DND-41 (cell line): Measurements from ENCODE around the gene MTM1.

Source experiments
- ATAC-seq: fragments of 200-7000 bp; cut with Tn5 transposase; 3 replicates; pipeline ENCODE4 v1.9.1; 2021; ENCODE audit warnings: low read depth; ENCODE audit not compliant: insufficient read depth
- DNase-seq: peaks from one replicate; pipeline ENCODE4 v3.0.0-alpha.2; 2020
- H2AFZ ChIP-seq: 2 replicates; pipeline ENCODE4 v1.6.0; 2012; ENCODE audit warnings: low read depth, low read length
- H3K27ac ChIP-seq: 2 replicates; pipeline ENCODE4 v1.5.1; 2012; ENCODE audit warnings: low read length, inconsistent platforms
- H3K27me3 ChIP-seq: fragments of 200-600 bp; sonication (generic); 2 replicates; pipeline ENCODE4 v1.6.0; 2012; ENCODE audit warnings: low read length, mild to moderate bottlenecking, inconsistent platforms; ENCODE audit not compliant: insufficient read depth, poor library complexity
- H3K36me3 ChIP-seq: 2 replicates; pipeline ENCODE4 v1.5.1; 2012; ENCODE audit warnings: low read length, inconsistent platforms; ENCODE audit not compliant: insufficient read depth
- H3K4me1 ChIP-seq: 2 replicates; pipeline ENCODE4 v1.5.1; 2012; ENCODE audit warnings: mild to moderate bottlenecking, low read length; ENCODE audit not compliant: insufficient read depth
- H3K4me2 ChIP-seq: 2 replicates; pipeline ENCODE4 v1.6.0; 2012; ENCODE audit warnings: mild to moderate bottlenecking, moderate library complexity, low read length, inconsistent platforms; ENCODE audit not compliant: insufficient read depth
- H3K4me3 ChIP-seq, 2 experiments: fragments of 200-600 bp in 1 of 2; shearing (Covaris generic) in 1 of 2; 2 replicates each; pipeline ENCODE4 v1.5.1; 2012 to 2016; ENCODE audit warnings: inconsistent platforms in 2 of 2, low read length in 2 of 2, mild to moderate bottlenecking in 2 of 2, low read depth in 1 of 2, moderate library complexity in 1 of 2
- H3K79me2 ChIP-seq: 2 replicates; pipeline ENCODE4 v1.6.0; 2012; ENCODE audit warnings: low read length, inconsistent platforms; ENCODE audit not compliant: insufficient read depth
- H3K9ac ChIP-seq: 2 replicates; pipeline ENCODE4 v1.6.0; 2012; ENCODE audit warnings: low read depth, mild to moderate bottlenecking, inconsistent platforms, low read length, moderate library complexity
- H3K9me3 ChIP-seq: 2 replicates; pipeline ENCODE4 v1.5.1; 2012; ENCODE audit warnings: low read length, moderate library complexity, mild to moderate bottlenecking, inconsistent platforms; ENCODE audit not compliant: insufficient read depth, severe bottlenecking
- H4K20me1 ChIP-seq: 2 replicates; pipeline ENCODE4 v1.6.0; 2012; ENCODE audit warnings: low read length; ENCODE audit not compliant: insufficient read depth
- EZH2 ChIP-seq: IDR thresholded peaks from 3 replicates; pipeline ENCODE4 v1.6.1; 2012; ENCODE audit warnings: borderline replicate concordance, low read depth, mild to moderate bottlenecking, moderate library complexity, low read length, inconsistent platforms; ENCODE audit not compliant: severe bottlenecking
- TF ChIP-seq, protein P1 (sequence below): IDR thresholded peaks from 2 replicates; pipeline ENCODE4 v1.5.1; 2012; ENCODE audit warnings: borderline replicate concordance, low read length, moderate library complexity, mild to moderate bottlenecking; ENCODE audit not compliant: poor library complexity, severe bottlenecking; ENCODE audit errors: extremely low read depth

Gene MTM1

DNA sequence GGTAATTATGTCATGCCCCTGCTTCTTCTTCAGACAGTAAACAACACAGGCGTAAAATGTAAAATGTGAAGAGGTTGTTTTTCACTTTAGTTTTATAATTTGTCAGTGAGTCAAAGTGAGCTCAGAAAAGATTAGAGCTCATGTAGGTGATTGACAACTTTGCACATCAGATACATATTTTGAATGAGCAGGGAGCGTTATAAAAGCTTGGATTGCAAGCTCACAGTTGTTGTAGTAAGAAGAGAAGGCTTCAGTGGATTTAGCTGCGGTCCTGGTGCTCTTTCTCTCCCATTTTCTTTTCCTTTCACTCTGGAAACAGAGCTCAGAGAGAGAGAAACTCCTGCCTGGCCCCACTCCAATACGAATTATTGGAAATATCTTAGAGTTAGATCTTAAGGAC lies 151.2 kb downstream of the MTM1 start:
- no peak for DNase-seq
- H3K27ac ChIP-seq: no peak overlapping the region
- no peak for TF ChIP-seq EZH2
- TF ChIP-seq, protein P1, sequence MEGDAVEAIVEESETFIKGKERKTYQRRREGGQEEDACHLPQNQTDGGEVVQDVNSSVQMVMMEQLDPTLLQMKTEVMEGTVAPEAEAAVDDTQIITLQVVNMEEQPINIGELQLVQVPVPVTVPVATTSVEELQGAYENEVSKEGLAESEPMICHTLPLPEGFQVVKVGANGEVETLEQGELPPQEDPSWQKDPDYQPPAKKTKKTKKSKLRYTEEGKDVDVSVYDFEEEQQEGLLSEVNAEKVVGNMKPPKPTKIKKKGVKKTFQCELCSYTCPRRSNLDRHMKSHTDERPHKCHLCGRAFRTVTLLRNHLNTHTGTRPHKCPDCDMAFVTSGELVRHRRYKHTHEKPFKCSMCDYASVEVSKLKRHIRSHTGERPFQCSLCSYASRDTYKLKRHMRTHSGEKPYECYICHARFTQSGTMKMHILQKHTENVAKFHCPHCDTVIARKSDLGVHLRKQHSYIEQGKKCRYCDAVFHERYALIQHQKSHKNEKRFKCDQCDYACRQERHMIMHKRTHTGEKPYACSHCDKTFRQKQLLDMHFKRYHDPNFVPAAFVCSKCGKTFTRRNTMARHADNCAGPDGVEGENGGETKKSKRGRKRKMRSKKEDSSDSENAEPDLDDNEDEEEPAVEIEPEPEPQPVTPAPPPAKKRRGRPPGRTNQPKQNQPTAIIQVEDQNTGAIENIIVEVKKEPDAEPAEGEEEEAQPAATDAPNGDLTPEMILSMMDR: no peak
- H3K9ac ChIP-seq: no peak overlapping the region
- ATAC-seq: no peak
- no peak overlapping the region for H3K4me2 ChIP-seq
- no peak overlapping the region for H3K4me3 ChIP-seq
- peaks cover 42% of the 10 kb centered on the region for H3K79me2 ChIP-seq
- H4K20me1 ChIP-seq: no peaks in the 10 kb centered on the region; the same call in 1 of the 2 replicates
- no peak overlapping the region for H2AFZ ChIP-seq
- H3K27me3 ChIP-seq: no peaks in the 10 kb centered on the region
- peaks cover 13% of the 10 kb centered on the region for H3K36me3 ChIP-seq
- no peaks in the 10 kb centered on the region for H3K4me1 ChIP-seq
- H3K9me3 ChIP-seq: peaks cover 3% of the 10 kb centered on the region
